Measurements from ENCODE around the gene SERINC2.
"Not testable (repeated sequence)": the region's sequence is repeated elsewhere in the genome, so short reads cannot be mapped to it uniquely, and the experiment has no call there.

DNA sequence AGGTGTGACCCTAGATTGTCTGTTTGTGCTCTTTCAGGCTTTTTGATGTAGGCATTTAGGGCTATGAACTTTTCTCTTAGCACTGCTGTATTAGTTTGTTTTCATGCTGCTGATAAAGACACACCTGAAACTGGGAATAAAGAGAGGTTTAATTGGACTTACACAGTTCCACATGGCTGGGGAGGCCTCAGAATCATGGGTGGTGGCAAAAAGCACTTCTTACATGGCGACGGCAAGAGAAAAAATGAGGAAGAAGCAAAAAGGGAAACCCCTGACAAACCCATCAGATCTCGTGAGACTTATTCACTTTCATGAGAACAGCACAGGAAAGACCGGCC lies 59.3 kb downstream of the SERINC2 start:
- TF ChIP-seq, protein P1, sequence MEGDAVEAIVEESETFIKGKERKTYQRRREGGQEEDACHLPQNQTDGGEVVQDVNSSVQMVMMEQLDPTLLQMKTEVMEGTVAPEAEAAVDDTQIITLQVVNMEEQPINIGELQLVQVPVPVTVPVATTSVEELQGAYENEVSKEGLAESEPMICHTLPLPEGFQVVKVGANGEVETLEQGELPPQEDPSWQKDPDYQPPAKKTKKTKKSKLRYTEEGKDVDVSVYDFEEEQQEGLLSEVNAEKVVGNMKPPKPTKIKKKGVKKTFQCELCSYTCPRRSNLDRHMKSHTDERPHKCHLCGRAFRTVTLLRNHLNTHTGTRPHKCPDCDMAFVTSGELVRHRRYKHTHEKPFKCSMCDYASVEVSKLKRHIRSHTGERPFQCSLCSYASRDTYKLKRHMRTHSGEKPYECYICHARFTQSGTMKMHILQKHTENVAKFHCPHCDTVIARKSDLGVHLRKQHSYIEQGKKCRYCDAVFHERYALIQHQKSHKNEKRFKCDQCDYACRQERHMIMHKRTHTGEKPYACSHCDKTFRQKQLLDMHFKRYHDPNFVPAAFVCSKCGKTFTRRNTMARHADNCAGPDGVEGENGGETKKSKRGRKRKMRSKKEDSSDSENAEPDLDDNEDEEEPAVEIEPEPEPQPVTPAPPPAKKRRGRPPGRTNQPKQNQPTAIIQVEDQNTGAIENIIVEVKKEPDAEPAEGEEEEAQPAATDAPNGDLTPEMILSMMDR (IDR thresholded peaks at IDR 0.05 in 8 of 11, conservative IDR thresholded peaks at IDR 0.05 in 3 of 11), result not testable (repeated sequence)
- not testable (repeated sequence) for TF ChIP-seq POLR2AphosphoS5, POLR2A (IDR thresholded peaks at IDR 0.05)

Data from spleen (tissue), 7 donors.